Breast epithelium (tissue), 3 donors: ENCODE results near the gene FBXO5.

Experiments used
- CTCF ChIP-seq, 3 donors: fragments of 450-650 bp; IDR thresholded peaks; one replicate each; pipeline ENCODE4 v1.5.1; 2016 to 2017; ENCODE audit warnings: antibody characterized with exemption in 3 of 3, mild to moderate bottlenecking in 3 of 3, moderate library complexity in 3 of 3
- POLR2AphosphoS5 ChIP-seq, 3 donors: sonication (generic); formaldehyde crosslinking; IDR thresholded peaks; one replicate each; pipeline ENCODE4 v1.6.1; 2017; ENCODE audit warnings: antibody characterized with exemption in 3 of 3

DNA sequence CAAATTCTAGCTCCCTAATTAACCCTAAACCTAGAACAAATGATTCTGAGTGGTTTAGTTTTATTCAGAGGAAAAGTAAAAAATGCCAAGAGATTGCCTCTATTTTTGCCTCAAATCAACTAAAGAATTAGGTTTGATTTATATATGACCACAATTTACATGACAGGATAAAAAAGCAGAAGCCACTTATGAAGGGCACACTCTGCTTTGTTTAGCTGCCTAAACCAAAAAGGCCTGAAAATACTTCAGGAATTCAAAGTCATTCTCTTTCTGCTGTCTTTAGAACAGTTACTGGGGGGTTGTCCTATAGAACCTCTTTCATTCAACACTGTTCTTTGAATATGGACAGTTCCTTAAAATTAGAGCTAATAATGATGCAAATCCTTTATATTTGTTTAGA lies 5.3 kb downstream of the FBXO5 start:
- TF ChIP-seq CTCF (IDR thresholded peaks at IDR 0.05) (no peak), POLR2AphosphoS5 (IDR thresholded peaks at IDR 0.05) (no peak)
